Breast epithelium (tissue), 4 donors: ENCODE measurements around the gene RIPOR2. TPM values are rescaled to one million over a fixed set of nuclear protein-coding genes. Genes with fewer than 3 reads are reported as not detected.
"Not testable (repeated sequence)": the region's sequence is repeated elsewhere in the genome, so short reads cannot be mapped to it uniquely, and the experiment has no call there.

Experiments used
- DNase-seq, 2 donors: peaks; one replicate each; pipeline ENCODE4 v3.0.0-alpha.2; 2019; ENCODE audit warnings: low spot score in 2 of 2
- H3K27ac ChIP-seq, 2 donors: fragments of 200-600 bp; sonication (generic) in 1 of 2; one replicate each; pipeline ENCODE4 v1.5.1; 2016 to 2019; ENCODE audit warnings: mild to moderate bottlenecking in 1 of 2
- H3K27me3 ChIP-seq, 2 donors: fragments of 200-600 bp; sonication (generic) in 1 of 2; one replicate each; pipeline versions ENCODE4 v1.5.1 to v1.6.0; 2017 to 2019; ENCODE audit warnings: control low read depth in 1 of 2, mild to moderate bottlenecking in 1 of 2
- H3K36me3 ChIP-seq: fragments of 200-600 bp; one replicate; pipeline ENCODE4 v1.5.1; 2019
- H3K4me1 ChIP-seq, 2 donors: fragments of 200-600 bp; sonication (generic); one replicate each; pipeline ENCODE4 v1.5.1; 2016 to 2019; ENCODE audit warnings: control low read depth in 1 of 2
- H3K4me3 ChIP-seq, 3 donors: fragments of 200-600 bp; sonication (generic); 1 replicate in 2 of 3; 2 replicates in 1 of 3; pipeline ENCODE4 v1.5.1; 2016 to 2019; ENCODE audit warnings: mild to moderate bottlenecking in 3 of 3, moderate library complexity in 2 of 3
- H3K9me3 ChIP-seq, 2 donors: fragments of 200-600 bp; sonication (generic) in 1 of 2; one replicate each; pipeline ENCODE4 v1.5.1; 2016 to 2019; ENCODE audit warnings: control low read depth in 1 of 2
- CTCF ChIP-seq, 3 donors: fragments of 450-650 bp; IDR thresholded peaks; one replicate each; pipeline ENCODE4 v1.5.1; 2016 to 2017; ENCODE audit warnings: antibody characterized with exemption in 3 of 3, mild to moderate bottlenecking in 3 of 3, moderate library complexity in 3 of 3
- POLR2A ChIP-seq: fragments of 450-650 bp; IDR thresholded peaks from one replicate; pipeline ENCODE4 v1.6.1; 2016; ENCODE audit warnings: antibody characterized with exemption, mild to moderate bottlenecking, moderate library complexity
- POLR2AphosphoS5 ChIP-seq, 3 donors: sonication (generic); formaldehyde crosslinking; IDR thresholded peaks; one replicate each; pipeline ENCODE4 v1.6.1; 2017; ENCODE audit warnings: antibody characterized with exemption in 3 of 3
- intact Hi-C: fragments of 100-400 bp; cut with DNase I; formaldehyde crosslinking; loops from one replicate; pipeline ENCODE4 v1.15.1; 2023; ENCODE audit warnings: low total_unique reads
- total RNA-seq, 3 donors: library from RNA; depleted of rRNA; stranded (reverse); fragments of >200 nt; gene quantifications; one replicate each; pipeline ENCODE4 v1.1.0, GENCODE V29; 2016

Gene RIPOR2
- total RNA-seq, 3 donors from 2014 or later, result 13.8 to 70.5 (median 29.2) TPM

- no peak for DNase-seq
- Histone ChIP-seq H3K27ac (no peak overlapping the region), H3K4me1 (peaks cover 0 to 6% of the 10 kb centered on the region in 2 donors), H3K36me3 (no peaks in the 10 kb centered on the region), H3K9me3 (no peaks in the 10 kb centered on the region), H3K4me3 (no peak overlapping the region), H3K27me3 (no peaks in the 10 kb centered on the region)
- intact Hi-C loops, result no loop called here
- TF ChIP-seq CTCF (IDR thresholded peaks at IDR 0.05) (no peak), POLR2AphosphoS5 (IDR thresholded peaks at IDR 0.05) (no peak), POLR2A (no peak)
Observed at GRCh38 chr6:24915641-24916040, 20.1 kb downstream of the RIPOR2 start.

- H3K9me3 ChIP-seq, H3K27ac ChIP-seq, H3K4me3 ChIP-seq, H3K27me3 ChIP-seq, intact Hi-C loops, DNase-seq, H3K36me3 ChIP-seq, H3K4me1 ChIP-seq: not testable (repeated sequence)
Observed at GRCh38 chr6:24914082-24914481, 21.7 kb downstream of the RIPOR2 start.

- intact Hi-C loops, result no loop called here
Observed at GRCh38 chr6:24911796-24912382, 23.9 kb downstream of the RIPOR2 start.

GRCh38 chr6:24910961-24911725, 24.6 kb downstream of the RIPOR2 start:
- DNase-seq, result peak in 1 of 2 donors; percentile 37
- H3K27ac ChIP-seq, result peak overlapping the region; percentile 62 to 83
- peak overlapping the region; percentile 56 to 88 (median 71) for H3K4me3 ChIP-seq
- no peaks in the 10 kb centered on the region for H3K27me3 ChIP-seq
- H3K4me1 ChIP-seq, result peaks cover 2 to 6% of the 10 kb centered on the region in 2 donors
- intact Hi-C loops, result no loop called here
- H3K9me3 ChIP-seq, result no peaks in the 10 kb centered on the region
- H3K36me3 ChIP-seq, result no peaks in the 10 kb centered on the region
- TF ChIP-seq POLR2A, result no peak
- TF ChIP-seq CTCF (IDR thresholded peaks at IDR 0.05), result no peak
- TF ChIP-seq POLR2AphosphoS5 (IDR thresholded peaks at IDR 0.05), result no peak

More at GRCh38 chr6:24911796-24912382, 23.9 kb downstream of the RIPOR2 start:
- Histone ChIP-seq H3K27ac (peak overlapping the region in 1 of 2 donors; percentile 62), H3K36me3 (no peaks in the 10 kb centered on the region), H3K27me3 (no peaks in the 10 kb centered on the region), H3K4me3 (peak overlapping the region; percentile 56 to 88 (median 71)), H3K9me3 (no peaks in the 10 kb centered on the region), H3K4me1 (peaks cover 2 to 6% of the 10 kb centered on the region in 2 donors)
- DNase-seq, result no peak
- TF ChIP-seq POLR2A (no peak), POLR2AphosphoS5 (IDR thresholded peaks at IDR 0.05) (no peak), CTCF (IDR thresholded peaks at IDR 0.05) (no peak)

- no peak for DNase-seq
- Histone ChIP-seq H3K27ac (peak overlapping the region; percentile 62 to 83), H3K4me1 (peaks cover 2 to 6% of the 10 kb centered on the region in 2 donors), H3K27me3 (no peaks in the 10 kb centered on the region), H3K36me3 (no peaks in the 10 kb centered on the region), H3K9me3 (no peaks in the 10 kb centered on the region), H3K4me3 (peak overlapping the region; percentile 56 to 88 (median 71))
- intact Hi-C loops, result no loop called here
- TF ChIP-seq CTCF (IDR thresholded peaks at IDR 0.05) (no peak), POLR2A (no peak), POLR2AphosphoS5 (IDR thresholded peaks at IDR 0.05) (no peak)
Observed at GRCh38 chr6:24910331-24910960, 25.3 kb downstream of the RIPOR2 start.
